ENCODE results near the gene TUBB4B. TPM values are rescaled to one million over a fixed set of nuclear protein-coding genes. Genes with fewer than 3 reads are reported as not detected.
A peak's percentile ranks its signal among the peaks of the same experiment; 100 is the strongest.

TUBB4B gene
- total and polyA plus RNA-seq, 2 experiments from 2014 or later = 309 to 446 TPM

GRCh38 chr9:137278061-137278701 is 37.1 kb downstream of the TUBB4B start:
- Histone ChIP-seq H3K4me2 (peak overlapping the region; percentile 88), H4K20me1 (ENCODE audit: insufficient read depth, poor library complexity, severe bottlenecking) (no peaks in the 10 kb centered on the region), H3K4me3 (peak overlapping the region; percentile 28), H3K4me1 (ENCODE audit: insufficient read depth) (peaks cover 26% of the 10 kb centered on the region), H3K9me3 (ENCODE audit: low read depth) (no peaks in the 10 kb centered on the region), H2AFZ (no peak overlapping the region), H3K27me3 (no peaks in the 10 kb centered on the region), H3K27ac (peak overlapping the region; percentile 88), H3K36me3 (replicated peaks; ENCODE audit: insufficient read depth, low read depth) (no peaks in the 10 kb centered on the region), H3K79me2 (no peaks in the 10 kb centered on the region), H3K9me2 (replicated peaks; ENCODE audit: insufficient read depth) (no peaks in the 10 kb centered on the region)
- WGBS (ENCODE audit: low lambda C conversion rate, missing lambda C conversion rate) = 58% methylated on average over 32 of the region's 54 CpGs
- peak; percentile 38 for DNase-seq (ENCODE audit: low spot score)
- no peak for TF ChIP-seq EZH2 (IDR thresholded peaks at IDR 0.05; ENCODE audit: borderline replicate concordance)
- no peak for TF ChIP-seq EZH2phosphoT487 (IDR thresholded peaks at IDR 0.05; ENCODE audit: low read depth, severe bottlenecking, unreplicated experiment)
- TF ChIP-seq, protein P1, sequence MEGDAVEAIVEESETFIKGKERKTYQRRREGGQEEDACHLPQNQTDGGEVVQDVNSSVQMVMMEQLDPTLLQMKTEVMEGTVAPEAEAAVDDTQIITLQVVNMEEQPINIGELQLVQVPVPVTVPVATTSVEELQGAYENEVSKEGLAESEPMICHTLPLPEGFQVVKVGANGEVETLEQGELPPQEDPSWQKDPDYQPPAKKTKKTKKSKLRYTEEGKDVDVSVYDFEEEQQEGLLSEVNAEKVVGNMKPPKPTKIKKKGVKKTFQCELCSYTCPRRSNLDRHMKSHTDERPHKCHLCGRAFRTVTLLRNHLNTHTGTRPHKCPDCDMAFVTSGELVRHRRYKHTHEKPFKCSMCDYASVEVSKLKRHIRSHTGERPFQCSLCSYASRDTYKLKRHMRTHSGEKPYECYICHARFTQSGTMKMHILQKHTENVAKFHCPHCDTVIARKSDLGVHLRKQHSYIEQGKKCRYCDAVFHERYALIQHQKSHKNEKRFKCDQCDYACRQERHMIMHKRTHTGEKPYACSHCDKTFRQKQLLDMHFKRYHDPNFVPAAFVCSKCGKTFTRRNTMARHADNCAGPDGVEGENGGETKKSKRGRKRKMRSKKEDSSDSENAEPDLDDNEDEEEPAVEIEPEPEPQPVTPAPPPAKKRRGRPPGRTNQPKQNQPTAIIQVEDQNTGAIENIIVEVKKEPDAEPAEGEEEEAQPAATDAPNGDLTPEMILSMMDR (IDR thresholded peaks at IDR 0.05; ENCODE audit: poor library complexity) = no peak

DNA sequence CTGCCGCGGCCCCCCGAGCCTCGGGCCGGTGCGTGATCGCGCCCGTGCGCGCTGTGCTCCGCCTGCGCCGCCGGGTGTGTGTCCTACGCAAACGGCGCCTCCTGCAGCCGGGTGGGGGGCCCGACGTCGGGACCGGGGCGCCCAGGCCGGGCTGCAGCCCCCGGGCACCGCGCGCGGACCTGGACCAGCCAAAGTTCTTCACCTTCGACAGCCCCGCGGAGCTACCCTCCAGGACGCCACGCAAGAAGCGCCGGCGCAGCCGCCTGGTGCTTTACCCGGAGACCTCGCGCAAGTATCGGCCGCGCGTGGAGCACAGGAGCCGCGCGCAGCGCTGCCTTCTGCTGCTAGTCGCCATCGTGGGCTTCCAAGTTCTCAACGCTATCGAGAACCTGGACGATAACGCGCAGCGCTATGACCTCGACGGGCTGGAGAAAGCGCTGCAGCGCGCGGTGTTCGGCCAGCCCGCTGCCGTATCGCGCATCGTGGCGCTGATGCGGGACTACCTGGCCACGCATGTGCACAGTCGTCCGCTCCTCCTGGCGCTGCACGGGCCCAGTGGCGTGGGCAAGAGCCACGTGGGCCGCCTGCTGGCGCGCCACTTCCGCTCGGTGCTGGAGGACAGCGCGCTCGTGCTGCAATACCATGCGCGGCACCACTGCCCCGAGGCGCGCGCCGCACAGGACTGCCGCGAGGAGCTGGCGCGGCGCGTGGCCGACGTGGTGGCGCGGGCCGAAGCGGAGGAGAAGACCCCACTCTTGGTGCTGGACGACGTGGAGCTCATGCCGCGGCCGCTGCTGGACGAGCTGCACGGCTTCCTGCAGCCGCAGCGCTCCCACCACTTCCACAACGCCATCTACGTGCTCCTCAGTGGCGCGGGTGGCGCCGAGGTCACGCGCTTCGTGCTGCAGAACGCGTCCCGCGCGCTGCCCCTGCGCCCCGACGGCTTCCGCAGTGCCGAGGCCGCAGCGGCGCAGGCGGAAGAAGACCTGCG is 37.9 kb downstream of the TUBB4B start:
- Histone ChIP-seq H2AFZ (no peak overlapping the region), H3K36me3 (replicated peaks; ENCODE audit: insufficient read depth, low read depth) (no peaks in the 10 kb centered on the region), H4K20me1 (ENCODE audit: insufficient read depth, poor library complexity, severe bottlenecking) (no peaks in the 10 kb centered on the region), H3K4me3 (no peak overlapping the region), H3K27me3 (no peaks in the 10 kb centered on the region), H3K9me3 (ENCODE audit: low read depth) (no peaks in the 10 kb centered on the region), H3K4me1 (ENCODE audit: insufficient read depth) (peaks cover 26% of the 10 kb centered on the region), H3K9me2 (replicated peaks; ENCODE audit: insufficient read depth) (no peaks in the 10 kb centered on the region), H3K79me2 (no peaks in the 10 kb centered on the region), H3K27ac (no peak overlapping the region), H3K4me2 (peak overlapping the region; percentile 88)
- peak; percentile 13 for DNase-seq (ENCODE audit: low spot score)
- 97% methylated on average over 103 of the region's 139 CpGs for WGBS (ENCODE audit: low lambda C conversion rate, missing lambda C conversion rate)
- TF ChIP-seq EZH2phosphoT487 (IDR thresholded peaks at IDR 0.05; ENCODE audit: low read depth, severe bottlenecking, unreplicated experiment) = no peak
- TF ChIP-seq EZH2 (IDR thresholded peaks at IDR 0.05; ENCODE audit: borderline replicate concordance) = no peak
- TF ChIP-seq, protein P1 (IDR thresholded peaks at IDR 0.05; ENCODE audit: poor library complexity) = no peak

DNA sequence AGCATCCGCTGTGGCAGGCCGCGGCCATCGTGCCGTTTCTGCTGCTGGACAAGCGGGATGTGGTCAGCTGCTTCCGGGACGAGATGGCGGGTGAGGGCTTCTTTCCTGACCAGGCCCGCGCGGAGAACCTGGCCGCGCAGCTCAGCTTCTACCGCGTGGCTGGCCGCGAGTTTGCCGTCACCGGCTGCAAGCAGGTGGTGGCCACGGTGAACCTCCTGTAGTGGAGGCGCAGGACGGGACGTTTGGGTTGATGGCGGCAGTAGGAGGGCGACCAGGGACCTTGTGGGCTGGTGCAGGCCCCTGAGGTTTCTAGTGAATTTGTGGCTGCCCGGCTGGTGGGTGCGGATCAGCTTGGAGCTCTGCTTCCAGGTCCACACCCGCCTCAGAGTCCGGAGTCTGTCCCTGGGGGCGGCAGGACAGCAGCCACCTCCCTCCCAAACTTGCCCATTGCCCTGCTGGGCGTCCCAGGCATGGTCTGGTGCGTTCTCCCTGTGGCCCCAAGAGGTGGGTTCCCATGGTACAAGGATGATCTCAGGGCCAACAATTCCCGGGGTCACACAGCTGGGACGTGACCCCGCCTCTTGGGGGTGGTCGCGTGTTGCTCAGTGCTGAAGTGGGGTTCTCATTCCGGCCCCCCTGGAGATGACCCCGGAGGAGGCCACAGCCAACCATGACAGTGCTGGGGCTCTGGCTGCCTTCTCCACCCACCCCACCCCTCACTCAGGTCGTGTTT is 38.8 kb downstream of the TUBB4B start:
- peak; percentile 6 for DNase-seq (ENCODE audit: low spot score)
- Histone ChIP-seq H3K9me3 (ENCODE audit: low read depth) (no peaks in the 10 kb centered on the region), H3K4me2 (peak overlapping the region; percentile 93), H3K9me2 (replicated peaks; ENCODE audit: insufficient read depth) (no peaks in the 10 kb centered on the region), H3K27ac (no peak overlapping the region), H3K79me2 (no peaks in the 10 kb centered on the region), H3K36me3 (replicated peaks; ENCODE audit: insufficient read depth, low read depth) (no peaks in the 10 kb centered on the region), H3K27me3 (no peaks in the 10 kb centered on the region), H3K4me3 (no peak overlapping the region), H4K20me1 (ENCODE audit: insufficient read depth, poor library complexity, severe bottlenecking) (no peaks in the 10 kb centered on the region), H3K4me1 (ENCODE audit: insufficient read depth) (peaks cover 26% of the 10 kb centered on the region), H2AFZ (no peak overlapping the region)
- TF ChIP-seq EZH2phosphoT487 (IDR thresholded peaks at IDR 0.05; ENCODE audit: low read depth, severe bottlenecking, unreplicated experiment) = no peak
- TF ChIP-seq, protein P1 (IDR thresholded peaks at IDR 0.05; ENCODE audit: poor library complexity) = no peak
- TF ChIP-seq EZH2 (IDR thresholded peaks at IDR 0.05; ENCODE audit: borderline replicate concordance) = no peak
- WGBS (ENCODE audit: low lambda C conversion rate, missing lambda C conversion rate) = 97% methylated on average over 40 of the region's 41 CpGs

Data from hepatocyte (in vitro differentiated cells).